Measurements from ENCODE around the gene RTL10.
A peak's percentile ranks its signal among the peaks of the same experiment; 100 is the strongest.

The RTL10 gene

DNA sequence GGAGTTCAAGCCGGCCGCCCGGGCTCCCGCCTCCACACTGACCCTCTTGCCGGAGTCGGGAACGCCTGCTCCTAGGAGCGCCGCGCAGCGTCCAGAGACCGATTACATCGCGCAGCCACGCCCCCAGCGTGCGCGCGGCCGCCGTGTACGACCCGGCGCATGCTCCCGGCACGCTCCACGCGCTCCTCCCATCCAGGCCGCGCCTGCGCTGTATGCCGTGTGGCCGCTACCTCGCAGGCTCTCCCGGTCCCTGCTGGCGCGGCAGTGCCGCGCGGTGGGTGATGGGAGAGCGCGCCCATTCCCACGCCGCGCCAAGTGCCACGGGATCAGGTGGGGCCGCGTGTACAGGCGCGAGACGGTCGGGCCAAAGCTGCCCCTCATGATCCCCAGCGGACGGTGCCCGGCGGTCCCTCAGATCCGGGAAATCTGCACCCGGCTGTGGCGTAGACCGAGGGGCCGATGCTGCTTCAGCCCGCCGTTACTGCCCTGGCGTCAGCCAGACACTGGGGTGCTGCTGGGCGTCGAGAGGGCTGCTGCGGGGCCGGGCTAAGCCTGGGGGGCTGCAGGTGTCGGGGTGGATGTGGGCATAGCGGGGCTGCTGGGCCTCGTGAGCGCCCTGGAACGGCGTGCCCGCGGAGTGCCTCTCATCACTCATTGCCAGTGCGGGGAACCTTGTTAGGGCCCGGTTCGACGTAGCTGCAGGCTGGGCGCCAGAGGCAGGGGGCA, at the start of gene RTL10, which contains the start of gene GNB1L:
Gene RTL10 (minus strand): TSS at position 97 of the 726 bp plus-strand sequence. CDS start 2,613 bp downstream, outside the sequence.
Gene GNB1L (minus strand): TSS at position 97 of the 726 bp plus-strand sequence. CDS start 33,519 bp downstream, outside the sequence.
- DNase-seq (ENCODE audit: low spot score): peak; percentile 97

GRCh38 chr22:19904174-19904856, 49.6 kb upstream of the RTL10 start:
- no peak for DNase-seq (ENCODE audit: low spot score)

DNA sequence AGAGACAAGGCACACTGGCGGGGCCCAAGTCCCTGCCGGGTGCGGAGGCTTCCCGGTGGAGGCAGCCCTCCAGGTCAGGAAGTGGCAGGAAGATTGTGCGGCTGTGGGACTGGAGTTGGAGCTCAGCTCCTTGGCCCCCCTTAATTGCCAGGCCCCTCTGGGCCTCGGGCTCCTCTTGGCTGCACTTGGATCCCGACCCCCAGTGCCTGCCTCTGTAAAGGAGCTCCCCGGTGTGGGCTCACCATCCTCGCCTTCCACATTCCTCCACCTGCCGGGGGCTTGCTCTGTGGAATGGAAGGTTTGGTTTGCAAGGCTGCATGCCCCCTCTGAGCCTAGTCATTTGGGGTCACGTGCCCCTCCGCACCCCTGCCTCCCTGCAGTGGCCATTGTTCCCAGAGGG, 48.8 kb upstream of the RTL10 start:
- DNase-seq (ENCODE audit: low spot score): no peak

DNA sequence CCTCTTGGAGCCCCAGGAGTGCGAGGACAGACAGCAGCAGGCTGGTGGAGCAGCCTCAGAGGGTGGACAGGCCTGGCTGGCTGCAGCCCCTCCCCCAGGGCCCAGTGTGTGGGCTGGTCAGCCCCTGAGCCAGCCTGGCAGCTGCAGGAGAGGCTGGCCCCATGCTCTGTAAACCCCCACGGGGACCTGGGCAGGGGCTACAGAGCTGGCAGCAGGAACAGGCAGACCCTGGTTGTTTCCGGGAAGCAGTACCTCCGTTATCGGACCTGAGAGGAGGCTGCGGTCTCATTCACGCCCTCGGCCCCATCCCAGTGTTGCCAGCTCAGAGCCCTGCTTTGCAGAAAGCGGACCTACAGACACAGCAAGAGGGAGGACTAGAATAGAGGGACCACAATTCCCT, 48.4 kb upstream of the RTL10 start:
- no peak for DNase-seq (ENCODE audit: low spot score)

DNA sequence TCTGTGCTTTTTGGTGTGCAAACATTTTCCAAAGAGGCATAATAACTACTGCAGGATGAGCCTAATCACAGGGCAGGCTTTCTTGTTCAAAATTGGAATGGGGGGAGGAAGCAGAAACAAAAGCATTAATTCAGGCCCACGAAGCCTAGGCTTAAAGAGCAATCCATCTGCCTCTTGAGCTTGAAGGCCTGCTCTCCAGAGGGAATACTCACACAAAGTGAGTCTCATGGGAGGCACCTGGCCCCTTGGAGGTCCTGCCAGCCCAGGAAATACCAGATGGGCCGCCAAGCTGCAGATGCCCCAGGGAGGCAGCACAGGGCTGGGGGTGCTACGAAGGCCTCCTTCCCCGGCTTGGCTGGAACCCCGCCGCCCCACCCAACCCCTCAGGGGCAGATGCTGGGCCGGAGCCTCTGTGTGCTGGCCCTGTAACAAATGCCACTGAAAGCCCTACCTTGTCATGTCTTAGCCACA, 47.6 kb upstream of the RTL10 start:
- no peak for DNase-seq (ENCODE audit: low spot score)

DNA sequence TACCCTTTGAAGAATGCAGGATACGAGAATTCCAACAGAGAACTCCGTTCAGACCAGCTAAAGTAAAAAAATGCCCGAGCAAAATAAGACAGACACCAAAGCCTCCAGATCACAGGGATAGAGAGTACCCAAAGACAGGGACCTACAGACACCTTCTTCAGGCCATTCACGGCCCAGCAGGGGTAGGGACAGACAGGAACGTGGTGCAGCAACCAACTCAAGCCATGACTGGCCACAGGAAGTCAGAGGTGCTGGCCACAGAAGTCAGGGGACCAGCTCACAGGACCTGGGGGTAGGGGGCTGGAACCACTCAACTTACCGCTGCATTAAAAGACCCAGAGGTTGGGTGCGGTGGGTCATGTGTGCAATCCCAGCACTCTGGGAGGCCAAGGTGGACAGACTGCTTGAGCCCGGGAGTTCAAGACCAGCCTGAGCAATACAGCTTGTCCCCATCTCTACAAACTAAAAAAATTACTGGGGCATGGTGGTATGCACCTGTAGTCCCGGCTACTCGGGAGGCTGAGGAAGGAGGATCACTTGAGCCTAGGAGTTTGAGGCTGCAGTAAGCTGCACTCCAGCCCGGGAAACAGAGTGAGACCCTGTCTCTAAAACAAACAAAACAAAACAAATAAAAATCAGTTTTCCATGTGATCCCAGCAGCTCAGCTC, 47.0 kb upstream of the RTL10 start:
- no peak for DNase-seq (ENCODE audit: low spot score)

GRCh38 chr22:19900707-19901436, 46.2 kb upstream of the RTL10 start:
- no peak for DNase-seq (ENCODE audit: low spot score)

DNA sequence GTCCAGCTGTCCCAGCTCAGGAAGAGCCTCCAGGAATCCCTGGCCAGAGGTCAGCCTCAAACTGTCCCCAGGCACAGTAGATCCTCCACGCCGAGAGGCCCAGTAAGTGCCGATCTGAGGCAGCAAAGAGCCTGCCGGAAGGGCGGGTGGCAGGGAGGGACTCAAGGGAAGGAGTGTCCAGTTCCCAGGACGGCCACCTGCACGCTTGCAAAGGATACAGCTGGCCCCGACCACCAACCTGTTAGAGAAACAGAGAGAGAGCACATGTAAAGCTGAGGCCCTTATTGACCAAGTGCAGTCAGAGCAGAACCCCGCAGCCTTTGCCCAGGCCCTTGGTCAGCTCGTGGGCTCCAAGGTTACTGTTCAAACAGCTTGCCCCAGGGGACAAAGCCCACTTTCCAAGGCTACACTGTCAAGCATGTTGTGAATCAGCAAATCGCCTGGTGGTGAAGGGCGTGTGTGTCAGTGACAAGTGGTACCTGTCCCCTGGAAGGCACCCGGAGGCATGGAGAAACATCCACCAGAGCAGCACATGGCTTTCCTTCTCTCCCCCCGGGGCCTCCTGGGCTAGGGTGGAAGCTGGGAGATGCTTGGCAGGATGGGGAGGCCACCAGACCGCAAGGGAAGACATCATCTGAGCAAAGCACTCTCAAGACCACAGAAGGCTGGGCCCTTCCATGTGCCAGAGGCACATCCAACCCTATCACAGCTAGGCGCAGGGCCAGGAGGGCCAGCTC, 44.3 kb upstream of the RTL10 start:
- no peak for DNase-seq (ENCODE audit: low spot score)

DNA sequence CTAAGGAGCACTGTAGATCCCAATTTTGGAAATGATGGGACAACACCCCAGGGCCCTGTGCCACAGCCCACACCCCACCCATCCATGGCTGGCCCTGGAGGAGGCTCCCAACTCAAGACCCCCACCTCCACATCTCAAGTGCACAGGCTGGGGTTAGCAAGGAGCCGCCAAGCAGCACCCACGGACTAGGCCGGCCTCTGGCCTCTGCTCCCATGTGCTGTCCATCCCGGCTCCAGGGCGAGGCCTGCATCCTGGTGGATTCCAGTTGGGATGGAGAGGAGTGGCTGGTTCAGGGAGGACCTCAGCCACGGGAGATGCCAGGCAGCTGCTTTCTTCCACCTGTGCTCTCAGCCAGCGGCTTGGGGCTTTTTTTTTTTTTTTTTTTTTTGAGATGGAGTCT, 43.5 kb upstream of the RTL10 start:
- DNase-seq (ENCODE audit: low spot score): no peak

DNA sequence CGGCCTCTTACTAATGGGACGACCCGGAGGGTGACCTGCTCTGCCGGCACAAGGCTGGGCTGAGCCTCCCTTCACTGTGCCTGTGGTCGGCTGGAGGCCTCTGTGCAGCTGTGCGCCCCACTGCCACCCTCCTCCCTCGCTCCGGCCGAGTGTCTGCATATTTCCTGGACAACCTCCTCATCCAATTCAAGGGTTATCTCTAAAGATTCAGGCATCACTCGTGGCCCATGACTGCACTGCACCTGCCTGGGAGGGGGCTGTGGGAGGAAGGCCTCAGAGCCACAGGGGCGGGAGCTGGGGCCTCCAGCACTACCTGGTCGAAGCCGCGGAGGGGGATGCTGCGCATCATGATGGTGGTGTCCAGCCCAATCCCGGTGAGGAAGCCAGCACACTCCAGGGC, 43.1 kb upstream of the RTL10 start:
- DNase-seq (ENCODE audit: low spot score): no peak

GRCh38 chr22:19896665-19897355, 42.1 kb upstream of the RTL10 start:
- DNase-seq (ENCODE audit: low spot score): no peak

GRCh38 chr22:19895160-19895849, 40.6 kb upstream of the RTL10 start:
- DNase-seq (ENCODE audit: low spot score): no peak

DNA sequence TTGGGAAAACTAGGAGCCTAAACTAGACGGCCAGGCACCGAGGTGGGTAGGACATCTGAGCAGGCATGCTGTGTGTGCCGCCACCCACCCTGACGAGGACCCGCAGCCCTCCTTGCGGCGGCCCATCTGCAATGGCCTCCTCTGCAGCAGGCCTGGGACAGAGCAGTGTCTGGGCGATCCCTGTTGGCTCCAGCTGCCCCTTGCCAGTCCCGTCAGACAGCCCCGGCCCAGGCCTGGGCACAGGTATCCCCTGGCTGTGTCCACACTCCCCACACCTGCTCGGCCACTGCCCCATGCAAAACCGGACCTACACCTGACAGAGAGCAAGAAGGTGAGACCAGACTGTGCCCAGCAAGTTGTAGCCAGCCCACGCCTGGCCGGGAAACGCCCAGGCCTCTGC, 38.7 kb upstream of the RTL10 start:
- DNase-seq (ENCODE audit: low spot score): no peak

GRCh38 chr22:19892925-19893324, 38.3 kb upstream of the RTL10 start:
- no peak for DNase-seq (ENCODE audit: low spot score)

GRCh38 chr22:19892257-19892879, 37.7 kb upstream of the RTL10 start:
- peak; percentile 77 for DNase-seq (ENCODE audit: low spot score)

- peak; percentile 79 for DNase-seq (ENCODE audit: low spot score)
These were observed 36.9 kb upstream of the RTL10 start for GRCh38 chr22:19891317-19892256.

DNA sequence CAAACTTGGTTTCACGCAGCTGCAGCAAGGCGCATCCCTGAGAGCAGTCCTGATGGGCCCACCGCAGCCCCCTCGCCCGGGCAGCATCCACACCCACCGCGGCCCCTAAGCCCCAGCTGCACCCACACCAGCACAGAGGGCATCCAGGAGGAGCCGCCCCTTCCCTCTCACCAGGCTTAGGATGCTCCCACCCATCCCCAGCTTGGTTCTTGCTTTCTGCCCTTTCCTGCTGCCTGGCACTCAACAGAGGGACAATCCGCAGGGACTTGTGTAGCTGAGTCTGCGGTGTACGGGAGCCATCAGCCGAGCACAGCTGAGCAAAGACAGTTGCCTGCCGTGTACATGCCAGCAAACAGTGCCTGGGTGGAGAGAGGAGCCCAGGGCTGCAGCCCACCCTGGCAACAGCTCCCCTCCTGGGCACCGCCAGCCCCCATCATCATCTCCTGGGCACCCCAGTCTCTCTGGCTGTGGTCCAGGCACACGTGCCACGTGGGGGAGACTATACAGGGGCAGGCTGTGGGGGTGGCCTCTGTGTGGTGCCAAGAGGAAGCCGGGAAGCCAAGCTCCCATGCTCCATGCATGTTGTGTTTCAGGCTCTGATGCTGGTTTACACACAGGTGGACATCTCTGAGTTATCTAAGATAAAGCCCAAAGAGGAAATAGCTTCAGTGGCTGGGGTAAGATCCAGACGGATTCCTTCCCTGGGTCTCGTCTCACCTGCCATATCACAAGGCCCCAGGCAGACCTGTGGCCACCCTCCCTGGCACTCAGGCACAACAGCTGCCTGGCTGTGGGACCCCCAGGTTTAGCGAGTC, 36.0 kb upstream of the RTL10 start:
- no peak for DNase-seq (ENCODE audit: low spot score)

GRCh38 chr22:19889951-19890350, 35.3 kb upstream of the RTL10 start:
- no peak for DNase-seq (ENCODE audit: low spot score)

All from activated CD4-positive, alpha-beta T cell treated with anti-CD3 and anti-CD28 coated beads, Interleukin-2, Interleukin-4, amounts not matched to agents 100 ng/mL and 50 ng/mL, durations not matched to agents 16 hours and 8 hours (primary cell).